ENCODE measurements around the gene DBX2. TPM values are rescaled to one million over a fixed set of nuclear protein-coding genes. Genes with fewer than 3 reads are reported as not detected.

Gene DBX2
- total and polyA plus RNA-seq, 2 experiments from 2014 or later, result 0.07 to 0.18 TPM

GRCh38 chr12:44979918-44980317, 71.0 kb downstream of the DBX2 start (continued):
- TF ChIP-seq, protein P1, sequence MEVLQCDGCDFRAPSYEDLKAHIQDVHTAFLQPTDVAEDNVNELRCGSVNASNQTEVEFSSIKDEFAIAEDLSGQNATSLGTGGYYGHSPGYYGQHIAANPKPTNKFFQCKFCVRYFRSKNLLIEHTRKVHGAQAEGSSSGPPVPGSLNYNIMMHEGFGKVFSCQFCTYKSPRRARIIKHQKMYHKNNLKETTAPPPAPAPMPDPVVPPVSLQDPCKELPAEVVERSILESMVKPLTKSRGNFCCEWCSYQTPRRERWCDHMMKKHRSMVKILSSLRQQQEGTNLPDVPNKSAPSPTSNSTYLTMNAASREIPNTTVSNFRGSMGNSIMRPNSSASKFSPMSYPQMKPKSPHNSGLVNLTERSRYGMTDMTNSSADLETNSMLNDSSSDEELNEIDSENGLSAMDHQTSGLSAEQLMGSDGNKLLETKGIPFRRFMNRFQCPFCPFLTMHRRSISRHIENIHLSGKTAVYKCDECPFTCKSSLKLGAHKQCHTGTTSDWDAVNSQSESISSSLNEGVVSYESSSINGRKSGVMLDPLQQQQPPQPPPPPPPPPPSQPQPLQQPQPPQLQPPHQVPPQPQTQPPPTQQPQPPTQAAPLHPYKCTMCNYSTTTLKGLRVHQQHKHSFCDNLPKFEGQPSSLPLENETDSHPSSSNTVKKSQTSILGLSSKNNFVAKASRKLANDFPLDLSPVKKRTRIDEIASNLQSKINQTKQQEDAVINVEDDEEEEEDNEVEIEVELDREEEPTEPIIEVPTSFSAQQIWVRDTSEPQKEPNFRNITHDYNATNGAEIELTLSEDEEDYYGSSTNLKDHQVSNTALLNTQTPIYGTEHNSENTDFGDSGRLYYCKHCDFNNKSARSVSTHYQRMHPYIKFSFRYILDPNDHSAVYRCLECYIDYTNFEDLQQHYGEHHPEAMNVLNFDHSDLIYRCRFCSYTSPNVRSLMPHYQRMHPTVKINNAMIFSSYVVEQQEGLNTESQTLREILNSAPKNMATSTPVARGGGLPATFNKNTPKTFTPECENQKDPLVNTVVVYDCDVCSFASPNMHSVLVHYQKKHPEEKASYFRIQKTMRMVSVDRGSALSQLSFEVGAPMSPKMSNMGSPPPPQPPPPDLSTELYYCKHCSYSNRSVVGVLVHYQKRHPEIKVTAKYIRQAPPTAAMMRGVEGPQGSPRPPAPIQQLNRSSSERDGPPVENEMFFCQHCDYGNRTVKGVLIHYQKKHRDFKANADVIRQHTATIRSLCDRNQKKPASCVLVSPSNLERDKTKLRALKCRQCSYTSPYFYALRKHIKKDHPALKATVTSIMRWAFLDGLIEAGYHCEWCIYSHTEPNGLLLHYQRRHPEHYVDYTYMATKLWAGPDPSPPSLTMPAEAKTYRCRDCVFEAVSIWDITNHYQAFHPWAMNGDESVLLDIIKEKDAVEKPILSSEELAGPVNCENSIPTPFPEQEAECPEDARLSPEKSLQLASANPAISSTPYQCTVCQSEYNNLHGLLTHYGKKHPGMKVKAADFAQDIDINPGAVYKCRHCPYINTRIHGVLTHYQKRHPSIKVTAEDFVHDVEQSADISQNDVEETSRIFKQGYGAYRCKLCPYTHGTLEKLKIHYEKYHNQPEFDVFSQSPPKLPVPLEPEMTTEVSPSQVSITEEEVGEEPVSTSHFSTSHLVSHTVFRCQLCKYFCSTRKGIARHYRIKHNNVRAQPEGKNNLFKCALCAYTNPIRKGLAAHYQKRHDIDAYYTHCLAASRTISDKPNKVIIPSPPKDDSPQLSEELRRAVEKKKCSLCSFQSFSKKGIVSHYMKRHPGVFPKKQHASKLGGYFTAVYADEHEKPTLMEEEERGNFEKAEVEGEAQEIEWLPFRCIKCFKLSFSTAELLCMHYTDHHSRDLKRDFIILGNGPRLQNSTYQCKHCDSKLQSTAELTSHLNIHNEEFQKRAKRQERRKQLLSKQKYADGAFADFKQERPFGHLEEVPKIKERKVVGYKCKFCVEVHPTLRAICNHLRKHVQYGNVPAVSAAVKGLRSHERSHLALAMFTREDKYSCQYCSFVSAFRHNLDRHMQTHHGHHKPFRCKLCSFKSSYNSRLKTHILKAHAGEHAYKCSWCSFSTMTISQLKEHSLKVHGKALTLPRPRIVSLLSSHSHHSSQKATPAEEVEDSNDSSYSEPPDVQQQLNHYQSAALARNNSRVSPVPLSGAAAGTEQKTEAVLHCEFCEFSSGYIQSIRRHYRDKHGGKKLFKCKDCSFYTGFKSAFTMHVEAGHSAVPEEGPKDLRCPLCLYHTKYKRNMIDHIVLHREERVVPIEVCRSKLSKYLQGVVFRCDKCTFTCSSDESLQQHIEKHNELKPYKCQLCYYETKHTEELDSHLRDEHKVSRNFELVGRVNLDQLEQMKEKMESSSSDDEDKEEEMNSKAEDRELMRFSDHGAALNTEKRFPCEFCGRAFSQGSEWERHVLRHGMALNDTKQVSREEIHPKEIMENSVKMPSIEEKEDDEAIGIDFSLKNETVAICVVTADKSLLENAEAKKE (CRISPR knock-in tag; IDR thresholded peaks at IDR 0.05), result no peak

GRCh38 chr12:44976246-44976645, 74.7 kb downstream of the DBX2 start:
- no peaks in the 10 kb centered on the region for H3F3A ChIP-seq (replicated peaks; ENCODE audit: low read depth)
- TF ChIP-seq EZH2 (IDR thresholded peaks at IDR 0.05; ENCODE audit: low read depth, unreplicated experiment), result no peak
- TF ChIP-seq JUNB (IDR thresholded peaks at IDR 0.05; ENCODE audit: unreplicated experiment), result no peak
- TF ChIP-seq ZNF114 (CRISPR knock-in tag; IDR thresholded peaks at IDR 0.05), result no peak
- no peak for TF ChIP-seq NANOG (IDR thresholded peaks at IDR 0.05; ENCODE audit: borderline replicate concordance)
- H3K36me3 ChIP-seq (ENCODE audit: insufficient read depth), result no peaks in the 10 kb centered on the region
- Mint-ChIP-seq H3K4me3 (no peak overlapping the region), H3K36me3 (ENCODE audit: low read depth) (no peaks in the 10 kb centered on the region), H3K9me3 (no peaks in the 10 kb centered on the region), H3K4me1 (peaks cover 4% of the 10 kb centered on the region; the same call in 2 of the 3 replicates), H3K27ac (no peak overlapping the region), H3K27me3 (ENCODE audit: insufficient read depth, low read depth, poor library complexity) (no peaks in the 10 kb centered on the region)
- no peak for ATAC-seq
- no peak overlapping the region for H3K27ac ChIP-seq (ENCODE audit: low read depth)
- H2AFZ ChIP-seq, result no peak overlapping the region
- H3K79me2 ChIP-seq (replicated peaks; ENCODE audit: insufficient read depth), result no peaks in the 10 kb centered on the region
- DNase-seq (ENCODE audit: low spot score), result no peak
- no peak overlapping the region for H3K4me2 ChIP-seq
- no peaks in the 10 kb centered on the region for H3K4me1 ChIP-seq (ENCODE audit: insufficient read depth)
- no peaks in the 10 kb centered on the region for H4K20me1 ChIP-seq (replicated peaks; ENCODE audit: insufficient read depth)
- no peaks in the 10 kb centered on the region for H3K9me2 ChIP-seq (ENCODE audit: insufficient read depth)
- H3K4me3 ChIP-seq, result no peak overlapping the region
- H3K27me3 ChIP-seq (ENCODE audit: insufficient read depth), result no peaks in the 10 kb centered on the region
